Stimulated activated CD8-positive, alpha-beta memory T cell treated with anti-CD3 and anti-CD28 coated beads, Interleukin-2, amount 100 ng/mL, for 1 hour (primary cell): ENCODE measurements around the gene FBLIM1.
"Not testable (repeated sequence)": the region's sequence is repeated elsewhere in the genome, so short reads cannot be mapped to it uniquely, and the experiment has no call there.

ENCODE experiments used
- DNase-seq, 2 donors: peaks; one replicate each; pipeline ENCODE4 v3.0.0-alpha.2; 2020; ENCODE audit warnings: low read depth in 2 of 2

FBLIM1 gene

GRCh38 chr1:15768388-15768787 lies 9.8 kb downstream of the FBLIM1 start:
- no peak for DNase-seq

GRCh38 chr1:15770313-15770962 lies 11.8 kb downstream of the FBLIM1 start:
- DNase-seq = no peak

- DNase-seq = no peak
Measured at GRCh38 chr1:15771836-15772515, 13.4 kb downstream of the FBLIM1 start.

GRCh38 chr1:15775706-15776105 lies 17.1 kb downstream of the FBLIM1 start:
- DNase-seq = no peak

- no peak for DNase-seq
Measured at GRCh38 chr1:15777909-15778707, 19.5 kb downstream of the FBLIM1 start.

- no peak for DNase-seq
Measured at GRCh38 chr1:15785683-15786082, 27.1 kb downstream of the FBLIM1 start.

DNA sequence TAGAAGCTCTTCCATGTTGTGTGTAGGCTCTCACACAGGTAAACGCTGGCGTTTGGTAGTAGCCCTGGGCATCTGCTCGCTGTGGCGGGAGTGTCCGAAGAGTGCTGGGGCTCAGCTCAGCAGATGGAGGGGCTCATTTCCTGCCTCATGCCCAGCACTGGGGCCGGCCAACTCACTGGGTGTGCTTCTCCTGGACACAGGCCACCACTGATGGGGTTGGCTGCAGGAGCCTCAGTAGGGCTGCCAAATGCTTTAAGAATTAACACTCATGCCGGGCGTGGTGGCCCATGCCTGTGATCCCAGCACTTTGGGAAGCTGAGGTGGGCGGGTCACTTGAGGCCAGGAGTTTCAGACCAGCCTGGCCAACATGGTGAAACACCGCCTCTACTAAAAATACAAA lies 28.0 kb downstream of the FBLIM1 start:
- no peak for DNase-seq

GRCh38 chr1:15788624-15789301 lies 30.2 kb downstream of the FBLIM1 start:
- no peak for DNase-seq

- no peak for DNase-seq
Measured at GRCh38 chr1:15796086-15796462, 37.5 kb downstream of the FBLIM1 start.

GRCh38 chr1:15797614-15798390 lies 39.2 kb downstream of the FBLIM1 start:
- DNase-seq = no peak

GRCh38 chr1:15799004-15799867 lies 40.6 kb downstream of the FBLIM1 start:
- DNase-seq = no peak

GRCh38 chr1:15799928-15800835 lies 41.6 kb downstream of the FBLIM1 start:
- no peak for DNase-seq

GRCh38 chr1:15802234-15802965 lies 43.8 kb downstream of the FBLIM1 start:
- DNase-seq = no peak

DNA sequence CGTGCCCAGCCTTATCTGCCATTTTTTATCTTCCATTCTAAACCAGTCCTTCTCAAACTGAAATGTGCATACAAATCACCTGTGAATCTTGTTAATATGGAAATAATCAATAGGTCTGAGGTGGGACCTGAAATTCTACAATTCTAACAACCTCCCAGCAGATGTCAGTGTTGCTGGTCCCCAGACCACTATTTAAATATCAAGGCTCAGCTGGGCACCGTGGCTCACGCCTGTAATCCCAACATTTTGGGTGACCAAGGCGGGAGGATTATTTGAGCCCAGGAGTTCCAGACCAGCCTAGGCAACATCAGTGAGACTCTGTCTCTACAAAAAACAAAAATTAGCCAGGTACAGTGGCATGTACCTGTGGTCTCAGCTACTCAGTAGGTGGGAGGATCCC lies 44.8 kb downstream of the FBLIM1 start:
- DNase-seq = no peak

GRCh38 chr1:15804060-15804459 lies 45.5 kb downstream of the FBLIM1 start:
- DNase-seq = no peak

DNA sequence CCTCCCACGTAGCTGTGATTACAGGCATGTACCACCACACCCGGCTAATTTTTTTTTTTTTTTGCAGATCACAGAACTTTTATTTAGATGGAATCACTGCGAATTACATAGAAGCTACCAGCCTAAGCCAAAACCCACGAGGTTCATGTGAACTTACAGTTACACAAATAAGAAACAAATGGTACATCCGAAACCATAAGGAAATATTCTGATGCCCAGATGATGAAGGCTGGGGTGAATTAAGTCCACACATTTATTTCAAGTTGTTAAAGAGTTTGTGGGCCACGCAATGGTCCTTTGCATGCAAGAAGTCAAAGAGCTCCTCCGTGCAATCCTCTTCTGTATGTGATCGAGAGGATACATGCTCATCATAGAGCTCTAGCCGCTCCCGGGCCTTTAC lies 48.5 kb downstream of the FBLIM1 start:
- no peak for DNase-seq

GRCh38 chr1:15807549-15807948 lies 49.0 kb downstream of the FBLIM1 start, which contains the start of gene UQCRHL:
Gene UQCRHL, minus strand, starts transcription at chr1:15807649. Its CDS starts 0 bp downstream, at chr1:15807649.
- not testable (repeated sequence) for DNase-seq

DNA sequence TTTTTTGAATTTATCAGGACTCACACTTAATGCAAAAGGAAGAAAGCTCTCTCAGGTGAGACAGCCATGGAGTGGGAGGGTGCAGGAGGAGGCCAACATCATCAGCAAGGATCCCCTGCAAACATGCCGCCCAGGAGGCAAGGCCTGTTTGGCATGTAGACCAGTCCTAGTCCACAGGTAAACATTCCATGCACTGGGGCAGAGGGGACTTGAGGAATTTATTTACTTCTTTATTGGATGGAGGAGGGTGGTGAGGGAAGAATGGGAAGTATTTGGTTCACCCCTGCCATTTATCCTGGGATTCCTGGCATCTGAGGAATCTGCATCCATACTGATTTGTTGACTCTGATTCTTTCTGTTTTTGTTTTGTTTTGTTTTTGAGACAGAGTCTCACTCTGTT lies 50.4 kb downstream of the FBLIM1 start:
- DNase-seq = no peak

DNA sequence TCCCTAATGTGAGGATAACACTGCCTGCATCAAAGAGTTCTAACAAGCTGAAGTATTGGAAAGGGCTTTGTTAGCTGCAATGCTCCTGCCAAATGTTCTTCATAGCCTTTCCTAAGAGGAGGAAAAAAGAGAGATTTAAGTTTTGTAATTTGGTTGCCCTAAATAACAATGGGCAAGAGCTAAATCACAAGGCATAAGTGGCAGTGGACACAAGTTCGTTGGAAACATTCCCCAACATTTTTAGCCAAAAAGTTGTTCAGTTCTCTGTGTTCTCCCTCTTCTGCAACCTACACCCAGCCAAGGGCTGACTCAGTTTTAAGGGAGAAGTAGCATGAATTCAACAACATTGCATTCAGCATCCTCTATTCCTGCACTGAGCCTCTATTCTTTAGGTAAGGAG lies 51.5 kb downstream of the FBLIM1 start:
- no peak for DNase-seq
